SK-N-SH treated with all-trans-retinoic acid at 6 μM for 48 hours (cell line): Measurements from ENCODE around the gene NSUN6.

Experiments used
- ISL1 ChIP-seq: fragments of 250-450 bp; sonication (Bioruptor Pico); IDR thresholded peaks from 2 replicates; pipeline ENCODE4 v2.1.2; 2022; ENCODE audit warnings: mild to moderate bottlenecking, moderate library complexity
- OSR1 ChIP-seq: fragments of 250-450 bp; sonication (Bioruptor Pico); IDR thresholded peaks from 2 replicates; pipeline ENCODE4 v1.8.0; 2022; ENCODE audit warnings: moderate library complexity, mild to moderate bottlenecking, inconsistent platforms
- TOX ChIP-seq: fragments of 250-450 bp; sonication (Bioruptor Pico); IDR thresholded peaks from 2 replicates; pipeline ENCODE4 v1.8.0; 2021; ENCODE audit warnings: mild to moderate bottlenecking, moderate library complexity, borderline replicate concordance
- ZFP3 ChIP-seq: fragments of 250-450 bp; sonication (Bioruptor Pico); IDR thresholded peaks from 2 replicates; pipeline ENCODE4 v1.5.0; 2020; ENCODE audit warnings: mild to moderate bottlenecking, moderate library complexity
- ZNF565 ChIP-seq: fragments of 450-650 bp; formaldehyde crosslinking; conservative IDR thresholded peaks from 2 replicates; pipeline ENCODE4 v1.5.0; 2020; ENCODE audit warnings: low read depth, mild to moderate bottlenecking, moderate library complexity
- TF ChIP-seq, protein P1 (sequence below): fragments of 250-450 bp; sonication (Bioruptor Pico); IDR thresholded peaks from 2 replicates; pipeline ENCODE4 v1.8.0; 2021; ENCODE audit warnings: low read depth, mild to moderate bottlenecking, moderate library complexity, borderline replicate concordance
- TF ChIP-seq, protein P2 (sequence below): fragments of 250-450 bp; sonication (Bioruptor Pico); IDR thresholded peaks from 2 replicates; pipeline ENCODE4 v1.5.0; 2020; ENCODE audit warnings: mild to moderate bottlenecking, moderate library complexity
- TF ChIP-seq, protein P3 (sequence below): fragments of 250-450 bp; sonication (Bioruptor Pico); IDR thresholded peaks from 2 replicates; pipeline ENCODE4 v1.5.1; 2020; ENCODE audit warnings: low read depth, mild to moderate bottlenecking, moderate library complexity

DNA sequence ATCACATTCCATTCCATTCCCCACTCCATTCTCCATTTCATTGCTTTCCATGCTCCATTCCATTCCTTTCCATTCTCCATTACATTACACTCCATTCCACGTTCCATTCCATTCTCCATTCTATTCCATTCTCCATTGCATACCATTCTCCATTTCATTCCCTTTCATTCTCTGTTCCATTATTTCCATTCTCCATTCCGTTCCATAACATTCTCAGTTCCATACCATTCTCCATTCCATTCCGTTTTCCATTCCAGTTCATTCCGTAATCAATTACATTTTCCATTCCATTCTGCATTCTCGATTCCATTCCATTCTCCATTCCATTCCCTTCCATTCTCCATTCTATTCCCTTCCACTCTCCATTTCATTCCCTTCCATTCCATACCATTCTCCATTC is 86.4 kb downstream of the NSUN6 start:
- TF ChIP-seq TOX, result no peak
- TF ChIP-seq ISL1, result no peak
- TF ChIP-seq, protein P1, sequence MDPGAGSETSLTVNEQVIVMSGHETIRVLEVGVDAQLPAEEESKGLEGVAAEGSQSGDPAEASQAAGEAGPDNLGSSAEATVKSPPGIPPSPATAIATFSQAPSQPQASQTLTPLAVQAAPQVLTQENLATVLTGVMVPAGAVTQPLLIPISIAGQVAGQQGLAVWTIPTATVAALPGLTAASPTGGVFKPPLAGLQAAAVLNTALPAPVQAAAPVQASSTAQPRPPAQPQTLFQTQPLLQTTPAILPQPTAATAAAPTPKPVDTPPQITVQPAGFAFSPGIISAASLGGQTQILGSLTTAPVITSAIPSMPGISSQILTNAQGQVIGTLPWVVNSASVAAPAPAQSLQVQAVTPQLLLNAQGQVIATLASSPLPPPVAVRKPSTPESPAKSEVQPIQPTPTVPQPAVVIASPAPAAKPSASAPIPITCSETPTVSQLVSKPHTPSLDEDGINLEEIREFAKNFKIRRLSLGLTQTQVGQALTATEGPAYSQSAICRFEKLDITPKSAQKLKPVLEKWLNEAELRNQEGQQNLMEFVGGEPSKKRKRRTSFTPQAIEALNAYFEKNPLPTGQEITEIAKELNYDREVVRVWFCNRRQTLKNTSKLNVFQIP (CRISPR knock-in tag), result no peak
- no peak for TF ChIP-seq ZNF565 (CRISPR knock-in tag)
- TF ChIP-seq, protein P2, sequence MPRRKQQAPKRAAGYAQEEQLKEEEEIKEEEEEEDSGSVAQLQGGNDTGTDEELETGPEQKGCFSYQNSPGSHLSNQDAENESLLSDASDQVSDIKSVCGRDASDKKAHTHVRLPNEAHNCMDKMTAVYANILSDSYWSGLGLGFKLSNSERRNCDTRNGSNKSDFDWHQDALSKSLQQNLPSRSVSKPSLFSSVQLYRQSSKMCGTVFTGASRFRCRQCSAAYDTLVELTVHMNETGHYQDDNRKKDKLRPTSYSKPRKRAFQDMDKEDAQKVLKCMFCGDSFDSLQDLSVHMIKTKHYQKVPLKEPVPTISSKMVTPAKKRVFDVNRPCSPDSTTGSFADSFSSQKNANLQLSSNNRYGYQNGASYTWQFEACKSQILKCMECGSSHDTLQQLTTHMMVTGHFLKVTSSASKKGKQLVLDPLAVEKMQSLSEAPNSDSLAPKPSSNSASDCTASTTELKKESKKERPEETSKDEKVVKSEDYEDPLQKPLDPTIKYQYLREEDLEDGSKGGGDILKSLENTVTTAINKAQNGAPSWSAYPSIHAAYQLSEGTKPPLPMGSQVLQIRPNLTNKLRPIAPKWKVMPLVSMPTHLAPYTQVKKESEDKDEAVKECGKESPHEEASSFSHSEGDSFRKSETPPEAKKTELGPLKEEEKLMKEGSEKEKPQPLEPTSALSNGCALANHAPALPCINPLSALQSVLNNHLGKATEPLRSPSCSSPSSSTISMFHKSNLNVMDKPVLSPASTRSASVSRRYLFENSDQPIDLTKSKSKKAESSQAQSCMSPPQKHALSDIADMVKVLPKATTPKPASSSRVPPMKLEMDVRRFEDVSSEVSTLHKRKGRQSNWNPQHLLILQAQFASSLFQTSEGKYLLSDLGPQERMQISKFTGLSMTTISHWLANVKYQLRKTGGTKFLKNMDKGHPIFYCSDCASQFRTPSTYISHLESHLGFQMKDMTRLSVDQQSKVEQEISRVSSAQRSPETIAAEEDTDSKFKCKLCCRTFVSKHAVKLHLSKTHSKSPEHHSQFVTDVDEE (CRISPR knock-in tag), result no peak
- no peak for TF ChIP-seq ZFP3 (CRISPR knock-in tag)
- no peak for TF ChIP-seq OSR1 (CRISPR knock-in tag)
- TF ChIP-seq, protein P3, sequence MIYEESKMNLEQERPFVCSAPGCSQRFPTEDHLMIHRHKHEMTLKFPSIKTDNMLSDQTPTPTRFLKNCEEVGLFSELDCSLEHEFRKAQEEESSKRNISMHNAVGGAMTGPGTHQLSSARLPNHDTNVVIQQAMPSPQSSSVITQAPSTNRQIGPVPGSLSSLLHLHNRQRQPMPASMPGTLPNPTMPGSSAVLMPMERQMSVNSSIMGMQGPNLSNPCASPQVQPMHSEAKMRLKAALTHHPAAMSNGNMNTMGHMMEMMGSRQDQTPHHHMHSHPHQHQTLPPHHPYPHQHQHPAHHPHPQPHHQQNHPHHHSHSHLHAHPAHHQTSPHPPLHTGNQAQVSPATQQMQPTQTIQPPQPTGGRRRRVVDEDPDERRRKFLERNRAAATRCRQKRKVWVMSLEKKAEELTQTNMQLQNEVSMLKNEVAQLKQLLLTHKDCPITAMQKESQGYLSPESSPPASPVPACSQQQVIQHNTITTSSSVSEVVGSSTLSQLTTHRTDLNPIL (CRISPR knock-in tag), result no peak
